Endothelial cell of umbilical vein (primary cell): ENCODE measurements around the gene PTPRT. TPM values are rescaled to one million over a fixed set of nuclear protein-coding genes. Genes with fewer than 3 reads are reported as not detected.

ENCODE experiments used
- BruUV-seq: library from RNA; stranded (reverse); fragments of 400-500 nt; replicated peaks from 2 replicates; lab custom pipeline; 2021; lab: Mats Ljungman, UMichigan
- CTCF ChIA-PET: fragments of 300-600, 350-600 bp; sonication (Branson Sonifier 250); formaldehyde crosslinking; loops from one replicate; lab custom pipeline; 2021; ENCODE audit warnings: antibody characterized with exemption, inconsistent platforms; lab: Charles Lee
- POLR2A ChIA-PET: fragments of 300-600, 350-600 bp; sonication (Branson Sonifier 250); formaldehyde crosslinking; loops from one replicate; lab custom pipeline; 2021; ENCODE audit warnings: antibody characterized with exemption, inconsistent platforms; lab: Charles Lee
- DNase-seq: peaks from one replicate; pipeline ENCODE4 v3.0.0-alpha.2; 2011; ENCODE audit warnings: low read depth, low spot score
- FAIRE-seq: peaks from 2 replicates; lab custom pipeline; 2011; peaks lifted over from hg19 to GRCh38; lab: Jason Lieb, UNC
- H2AFZ ChIP-seq: 2 replicates; pipeline ENCODE4 v1.6.0; 2012; ENCODE audit warnings: low read depth, low read length, control low read depth, inconsistent platforms
- H3K27ac ChIP-seq: 2 replicates; pipeline ENCODE4 v1.5.1; 2011; ENCODE audit warnings: low read depth, mild to moderate bottlenecking, control low read depth, low read length, moderate library complexity; ENCODE audit not compliant: insufficient read depth
- H3K27me3 ChIP-seq, 2 experiments: 2 replicates each; pipeline versions ENCODE4 v1.6.0 to v1.6.1; 2011; ENCODE audit warnings: low read length in 2 of 2, mixed read lengths in 1 of 2; ENCODE audit not compliant: control insufficient read depth in 2 of 2, insufficient read depth in 2 of 2
- H3K36me3 ChIP-seq, 2 experiments: 2 replicates in 1 of 2; 3 replicates in 1 of 2; pipeline ENCODE4 v1.5.1; 2011; ENCODE audit warnings: low read length in 2 of 2, mild to moderate bottlenecking in 1 of 2, moderate library complexity in 1 of 2; ENCODE audit not compliant: control insufficient read depth in 2 of 2, insufficient read depth in 2 of 2; ENCODE audit errors: extremely low read depth in 1 of 2
- H3K4me1 ChIP-seq: 3 replicates; pipeline ENCODE4 v1.5.1; 2011; ENCODE audit warnings: mild to moderate bottlenecking, low read length; ENCODE audit not compliant: control insufficient read depth, insufficient read depth; ENCODE audit errors: extremely low read depth
- H3K4me2 ChIP-seq: 2 replicates; pipeline ENCODE4 v1.6.1; 2011; ENCODE audit warnings: low read length, control low read depth, mixed read lengths; ENCODE audit not compliant: insufficient read depth
- H3K4me3 ChIP-seq, 3 experiments: fragments of 200-600 bp in 1 of 3; sonication (generic), shearing (Covaris generic) in 1 of 3; replicated peaks in 1 of 3; 2 replicates each; pipeline ENCODE4 v1.5.1; 2011 to 2016; ENCODE audit warnings: control low read depth in 3 of 3, low read length in 3 of 3, mild to moderate bottlenecking in 2 of 3, inconsistent platforms in 1 of 3, low read depth in 1 of 3, moderate library complexity in 1 of 3; ENCODE audit not compliant: insufficient read depth in 1 of 3
- H3K79me2 ChIP-seq: 2 replicates; pipeline ENCODE4 v1.6.0; 2012; ENCODE audit warnings: low read length, inconsistent platforms; ENCODE audit not compliant: control insufficient read depth, insufficient read depth
- H3K9ac ChIP-seq: replicated peaks from 2 replicates; pipeline ENCODE3; 2011; ENCODE audit warnings: low read length, control low read depth; ENCODE audit not compliant: insufficient read depth; ENCODE audit errors: extremely low read depth
- H3K9me1 ChIP-seq: replicated peaks from 3 replicates; pipeline ENCODE4 v1.6.0; 2011; ENCODE audit warnings: mild to moderate bottlenecking, low read length; ENCODE audit not compliant: control insufficient read depth, insufficient read depth; ENCODE audit errors: extremely low read depth
- H3K9me3 ChIP-seq: replicated peaks from 2 replicates; pipeline ENCODE4 v1.5.1; 2012; ENCODE audit warnings: low read length, inconsistent platforms; ENCODE audit not compliant: control insufficient read depth, insufficient read depth
- H4K20me1 ChIP-seq: replicated peaks from 2 replicates; pipeline ENCODE3; 2011; ENCODE audit warnings: mild to moderate bottlenecking, low read length; ENCODE audit not compliant: control insufficient read depth, insufficient read depth; ENCODE audit errors: extremely low read depth
- CTCF ChIP-seq, 2 donors: IDR thresholded peaks; 1 replicate in 1 of 2; 2 replicates in 1 of 2; pipeline ENCODE4 v1.5.1; 2011; ENCODE audit warnings: low read length in 2 of 2, mild to moderate bottlenecking in 2 of 2, moderate library complexity in 2 of 2, control low read depth in 1 of 2, inconsistent platforms in 1 of 2, low read depth in 1 of 2; ENCODE audit not compliant: insufficient read depth in 1 of 2; ENCODE audit errors: extremely low read depth in 1 of 2
- EZH2 ChIP-seq: IDR thresholded peaks from 2 replicates; pipeline ENCODE4 v1.6.1; 2012; ENCODE audit warnings: borderline replicate concordance, low read depth, mild to moderate bottlenecking, moderate library complexity, low read length, inconsistent platforms; ENCODE audit not compliant: severe bottlenecking
- FOS ChIP-seq: IDR thresholded peaks from 2 replicates; pipeline ENCODE4 v1.6.1; 2011; ENCODE audit warnings: mild to moderate bottlenecking, low read length, moderate library complexity, borderline replicate concordance; ENCODE audit not compliant: insufficient read depth
- GATA2 ChIP-seq: IDR thresholded peaks from 2 replicates; pipeline ENCODE4 v1.7.0; 2011; ENCODE audit warnings: low read depth, mild to moderate bottlenecking, moderate library complexity, mixed read lengths, low read length; ENCODE audit not compliant: insufficient read length, insufficient read depth
- JUN ChIP-seq: IDR thresholded peaks from 2 replicates; pipeline ENCODE4 v1.6.1; 2011; ENCODE audit warnings: borderline replicate concordance, low read depth; ENCODE audit not compliant: insufficient read length, insufficient read depth
- MAX ChIP-seq: IDR thresholded peaks from 2 replicates; pipeline ENCODE4 v1.6.1; 2011; ENCODE audit not compliant: insufficient read depth, insufficient read length
- MYC ChIP-seq: IDR thresholded peaks from one replicate; pipeline ENCODE4 v1.6.1; 2011; ENCODE audit warnings: mild to moderate bottlenecking, low read depth, low read length
- POLR2A ChIP-seq: IDR thresholded peaks from 2 replicates; pipeline ENCODE4 v1.6.1; 2012; ENCODE audit warnings: low read depth, mild to moderate bottlenecking, control low read depth, low read length
- POLR2AphosphoS5 ChIP-seq: IDR thresholded peaks from 2 replicates; pipeline ENCODE4 v1.6.1; 2012; ENCODE audit warnings: low read depth, mild to moderate bottlenecking, control low read depth, low read length, moderate library complexity; ENCODE audit not compliant: insufficient read depth
- dilution Hi-C: fragments of 300-500 bp; cut with MboI; formaldehyde crosslinking; loops from one replicate; pipeline ENCODE4 v1.15.0; 2019; ENCODE audit warnings: low sequenced_read_pairs; ENCODE audit not compliant: extremely low pct_ligation_motif_present
- intact Hi-C: fragments of 100-400 bp; cut with micrococcal nuclease; formaldehyde crosslinking; loops from one replicate; pipeline ENCODE4 v1.10.0; 2022
- polyA plus RNA-seq, 4 experiments: library from polyadenylated mRNA; depleted of rRNA in 3 of 4; stranded (reverse) in 3 of 4; unstranded in 1 of 4; fragments of >200 nt; gene quantifications; 2 replicates each; pipeline versions ENCODE4 v1.2.1 to v1.2.3, GENCODE V29; 2011 to 2012; ENCODE audit warnings: missing spikeins in 1 of 4
- total RNA-seq: library from RNA; stranded (reverse); gene quantifications from 2 replicates; pipeline ENCODE4 v1.2.3, GENCODE V29; 2021

The PTPRT gene
- total and polyA plus RNA-seq, 2 donors (not counting 3 experiments of a cell fraction or from before 2014, with no cell fraction given): not detected

GRCh38 chr20:42581311-42581710 lies 608.4 kb downstream of the PTPRT start:
- DNase-seq (no peak), FAIRE-seq (no peak)
- ChIA-PET CTCF (no interaction called here), POLR2A (no interaction called here)
- H3K27me3 ChIP-seq: no peaks in the 10 kb centered on the region
- H3K9me1 ChIP-seq: no peaks in the 10 kb centered on the region
- no peaks in the 10 kb centered on the region for H3K79me2 ChIP-seq
- TF ChIP-seq MAX (no peak), POLR2A (no peak), EZH2 (no peak), POLR2AphosphoS5 (no peak), FOS (no peak), MYC (no peak), GATA2 (no peak), JUN (no peak), CTCF (IDR thresholded peaks at IDR 0.05; ENCODE audit: extremely low read depth in 1 of 2, insufficient read depth in 1 of 2, low read depth in 1 of 2, low read length in 2 of 2) (no peak)
- H3K9ac ChIP-seq: no peak overlapping the region
- no peak overlapping the region for H3K4me2 ChIP-seq
- H3K4me3 ChIP-seq: no peak overlapping the region
- H2AFZ ChIP-seq: no peak overlapping the region
- no peaks in the 10 kb centered on the region for H3K4me1 ChIP-seq
- H4K20me1 ChIP-seq: no peaks in the 10 kb centered on the region
- no peak overlapping the region for H3K27ac ChIP-seq
- H3K36me3 ChIP-seq: no peaks in the 10 kb centered on the region
- BruUV-seq: no TSS peak
- H3K9me3 ChIP-seq: peaks cover 2% of the 10 kb centered on the region
- dilution Hi-C loops (no loop called here), intact Hi-C loops (no loop called here)
